GM23338 (cell line): ENCODE data around the gene EPSTI1.

Source experiments
- CREB1 ChIP-seq: fragments of 250-450 bp; sonication (Bioruptor Pico); IDR thresholded peaks from 2 replicates; pipeline ENCODE4 v1.5.0; 2020; ENCODE audit warnings: low read depth, mild to moderate bottlenecking, moderate library complexity
- CTCF ChIP-seq, 2 experiments: fragments of 200-600 bp in 1 of 2; sonication (generic) in 1 of 2; conservative IDR thresholded peaks; 2 replicates each; pipeline versions ENCODE4 v1.5.1 to v1.6.1; 2016 to 2017; ENCODE audit warnings: antibody characterized with exemption in 2 of 2, low read depth in 2 of 2, mild to moderate bottlenecking in 2 of 2, moderate library complexity in 1 of 2
- EZH2 ChIP-seq: fragments of 200-600 bp; sonication (generic); IDR thresholded peaks from one replicate; pipeline ENCODE4 v1.8.0; 2017; ENCODE audit warnings: antibody characterized with exemption, mild to moderate bottlenecking, low read depth; ENCODE audit not compliant: unreplicated experiment
- EZH2phosphoT487 ChIP-seq: fragments of 200-600 bp; sonication (generic); IDR thresholded peaks from one replicate; pipeline ENCODE4 v1.8.1; 2018; ENCODE audit warnings: antibody characterized with exemption; ENCODE audit not compliant: unreplicated experiment
- JUNB ChIP-seq: IDR thresholded peaks from one replicate; pipeline ENCODE4 v1.6.1; 2016; ENCODE audit warnings: antibody characterized with exemption; ENCODE audit not compliant: unreplicated experiment
- NANOG ChIP-seq: IDR thresholded peaks from 2 replicates; pipeline ENCODE4 v1.6.1; 2016; ENCODE audit warnings: antibody characterized with exemption, borderline replicate concordance
- POLR2AphosphoS5 ChIP-seq: IDR thresholded peaks from 2 replicates; pipeline ENCODE4 v1.6.1; 2016; ENCODE audit warnings: antibody characterized with exemption, low read depth
- STAT1 ChIP-seq: IDR thresholded peaks from one replicate; pipeline ENCODE4 v1.6.1; 2016; ENCODE audit warnings: antibody characterized with exemption; ENCODE audit not compliant: unreplicated experiment
- ZNF114 ChIP-seq: fragments of 250-450 bp; sonication (Bioruptor Pico); IDR thresholded peaks from 2 replicates; pipeline ENCODE4 v1.5.0; 2020; ENCODE audit warnings: mild to moderate bottlenecking, moderate library complexity
- ZNF331 ChIP-seq: fragments of 250-450 bp; sonication (Bioruptor Pico); IDR thresholded peaks from 2 replicates; pipeline ENCODE4 v1.5.0; 2020; ENCODE audit warnings: low read depth, mild to moderate bottlenecking, moderate library complexity
- TF ChIP-seq, protein P1 (sequence below): IDR thresholded peaks from one replicate; pipeline ENCODE4 v1.6.1; 2018; ENCODE audit warnings: antibody characterized with exemption; ENCODE audit not compliant: unreplicated experiment
- TF ChIP-seq, protein P2 (sequence below): IDR thresholded peaks from 2 replicates; pipeline ENCODE4 v1.6.1; 2016; ENCODE audit warnings: antibody characterized with exemption

GRCh38 chr13:42892760-42893159 lies 99.3 kb downstream of the EPSTI1 start:
- TF ChIP-seq STAT1 = no peak
- TF ChIP-seq CTCF (conservative IDR thresholded peaks at IDR 0.05; ENCODE audit: low read depth in 2 of 2) = no peak
- TF ChIP-seq, protein P1, sequence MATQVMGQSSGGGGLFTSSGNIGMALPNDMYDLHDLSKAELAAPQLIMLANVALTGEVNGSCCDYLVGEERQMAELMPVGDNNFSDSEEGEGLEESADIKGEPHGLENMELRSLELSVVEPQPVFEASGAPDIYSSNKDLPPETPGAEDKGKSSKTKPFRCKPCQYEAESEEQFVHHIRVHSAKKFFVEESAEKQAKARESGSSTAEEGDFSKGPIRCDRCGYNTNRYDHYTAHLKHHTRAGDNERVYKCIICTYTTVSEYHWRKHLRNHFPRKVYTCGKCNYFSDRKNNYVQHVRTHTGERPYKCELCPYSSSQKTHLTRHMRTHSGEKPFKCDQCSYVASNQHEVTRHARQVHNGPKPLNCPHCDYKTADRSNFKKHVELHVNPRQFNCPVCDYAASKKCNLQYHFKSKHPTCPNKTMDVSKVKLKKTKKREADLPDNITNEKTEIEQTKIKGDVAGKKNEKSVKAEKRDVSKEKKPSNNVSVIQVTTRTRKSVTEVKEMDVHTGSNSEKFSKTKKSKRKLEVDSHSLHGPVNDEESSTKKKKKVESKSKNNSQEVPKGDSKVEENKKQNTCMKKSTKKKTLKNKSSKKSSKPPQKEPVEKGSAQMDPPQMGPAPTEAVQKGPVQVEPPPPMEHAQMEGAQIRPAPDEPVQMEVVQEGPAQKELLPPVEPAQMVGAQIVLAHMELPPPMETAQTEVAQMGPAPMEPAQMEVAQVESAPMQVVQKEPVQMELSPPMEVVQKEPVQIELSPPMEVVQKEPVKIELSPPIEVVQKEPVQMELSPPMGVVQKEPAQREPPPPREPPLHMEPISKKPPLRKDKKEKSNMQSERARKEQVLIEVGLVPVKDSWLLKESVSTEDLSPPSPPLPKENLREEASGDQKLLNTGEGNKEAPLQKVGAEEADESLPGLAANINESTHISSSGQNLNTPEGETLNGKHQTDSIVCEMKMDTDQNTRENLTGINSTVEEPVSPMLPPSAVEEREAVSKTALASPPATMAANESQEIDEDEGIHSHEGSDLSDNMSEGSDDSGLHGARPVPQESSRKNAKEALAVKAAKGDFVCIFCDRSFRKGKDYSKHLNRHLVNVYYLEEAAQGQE = no peak
- no peak for TF ChIP-seq EZH2
- no peak for TF ChIP-seq CREB1
- TF ChIP-seq ZNF331 (CRISPR knock-in tag) = no peak
- no peak for TF ChIP-seq EZH2phosphoT487
- TF ChIP-seq POLR2AphosphoS5 = no peak
- TF ChIP-seq JUNB = no peak
- TF ChIP-seq NANOG = no peak
- TF ChIP-seq, protein P2, sequence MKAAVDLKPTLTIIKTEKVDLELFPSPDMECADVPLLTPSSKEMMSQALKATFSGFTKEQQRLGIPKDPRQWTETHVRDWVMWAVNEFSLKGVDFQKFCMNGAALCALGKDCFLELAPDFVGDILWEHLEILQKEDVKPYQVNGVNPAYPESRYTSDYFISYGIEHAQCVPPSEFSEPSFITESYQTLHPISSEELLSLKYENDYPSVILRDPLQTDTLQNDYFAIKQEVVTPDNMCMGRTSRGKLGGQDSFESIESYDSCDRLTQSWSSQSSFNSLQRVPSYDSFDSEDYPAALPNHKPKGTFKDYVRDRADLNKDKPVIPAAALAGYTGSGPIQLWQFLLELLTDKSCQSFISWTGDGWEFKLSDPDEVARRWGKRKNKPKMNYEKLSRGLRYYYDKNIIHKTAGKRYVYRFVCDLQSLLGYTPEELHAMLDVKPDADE = no peak
- TF ChIP-seq ZNF114 (CRISPR knock-in tag) = no peak
